NCI-H82 treated with DMSO at 0.1 percent for 48 hours (cell line): Measurements from ENCODE around the gene ARHGAP5.
"Not testable (repeated sequence)": the region's sequence is repeated elsewhere in the genome, so short reads cannot be mapped to it uniquely, and the experiment has no call there.

Experiments
- DNase-seq: peaks from one replicate; lab custom pipeline; 2025; ENCODE audit not compliant: unreplicated experiment; lab: John Stamatoyannopoulos, UW

ARHGAP5 gene

DNA sequence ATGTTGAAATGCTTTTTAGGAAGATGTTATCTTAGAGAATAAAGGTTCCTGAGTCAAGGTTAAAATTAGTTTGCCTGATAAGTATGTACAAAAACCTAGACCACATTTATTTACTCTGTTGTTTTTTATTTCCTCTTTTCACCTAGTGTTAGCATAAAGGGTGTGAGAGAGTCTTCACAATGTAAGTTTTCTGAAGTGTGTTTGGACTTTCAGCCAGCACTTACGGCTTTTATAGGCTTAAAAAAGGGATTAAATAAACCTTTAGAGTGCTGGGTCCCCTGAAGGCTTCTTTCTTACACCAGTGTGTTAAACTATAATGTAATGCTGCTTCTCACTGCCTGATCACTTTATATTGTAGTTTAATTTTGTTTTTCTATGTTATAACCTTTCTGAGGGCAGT is 27.2 kb downstream of the ARHGAP5 start:
- no peak for DNase-seq

DNA sequence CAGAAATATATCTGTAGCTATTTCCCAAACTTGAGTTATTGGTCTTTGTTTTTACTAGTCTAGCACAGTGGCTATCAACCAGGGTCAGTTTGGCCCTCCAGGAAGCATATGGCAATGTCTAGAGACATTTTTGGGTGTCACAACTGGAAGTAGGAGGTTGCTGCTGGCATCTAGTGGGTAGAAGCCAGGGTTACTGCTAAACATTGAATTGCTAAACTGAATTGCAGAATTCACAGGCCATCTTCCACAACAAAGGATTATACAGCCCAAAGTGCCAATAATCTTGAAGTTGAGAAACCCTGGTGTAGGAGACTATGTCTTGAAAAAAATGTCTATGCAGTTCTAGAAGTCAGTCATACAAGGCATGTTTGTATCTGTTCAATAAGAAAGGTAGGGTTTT is 27.7 kb downstream of the ARHGAP5 start:
- DNase-seq, result no peak

DNA sequence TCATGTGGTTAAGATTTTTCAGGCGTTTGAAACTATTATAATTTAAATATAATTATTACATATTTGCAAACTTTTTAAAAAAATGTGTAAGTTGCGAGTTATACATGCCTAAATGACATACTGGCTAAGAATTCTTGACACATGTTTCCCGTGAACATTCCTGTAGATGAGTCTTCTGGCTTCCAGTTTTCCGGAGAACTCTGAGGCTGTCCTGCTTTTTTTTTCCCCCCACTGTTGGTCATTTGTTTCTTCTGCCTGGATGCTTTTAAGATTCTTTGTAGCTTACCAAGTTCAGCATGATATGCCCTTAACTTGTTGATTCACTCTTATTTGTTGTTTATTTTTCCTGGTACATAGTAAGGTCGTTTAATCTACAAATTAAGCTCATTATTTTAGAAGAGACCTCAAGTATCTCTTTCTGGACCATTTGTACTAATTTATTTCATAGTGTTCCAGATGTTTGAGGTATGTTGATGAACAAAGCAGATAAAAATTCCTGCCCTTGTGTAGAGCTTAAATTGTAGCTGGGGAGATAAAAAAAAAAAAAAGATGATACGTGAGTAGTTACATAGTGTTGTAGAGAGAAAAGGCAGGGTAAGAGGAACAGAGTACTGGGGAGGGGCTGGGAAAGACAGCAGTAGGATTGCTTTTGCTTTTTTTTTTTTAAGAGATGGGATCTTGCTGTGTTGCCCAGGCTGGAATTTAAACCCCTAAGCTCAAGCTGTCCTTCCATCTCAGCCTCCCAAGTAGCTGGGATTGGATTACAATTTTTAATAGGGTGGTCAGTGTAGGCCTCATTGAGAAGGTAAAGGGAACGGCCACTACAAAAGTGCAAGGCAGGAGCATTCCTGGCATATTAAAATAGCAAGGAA is 32.8 kb downstream of the ARHGAP5 start:
- no peak for DNase-seq

DNA sequence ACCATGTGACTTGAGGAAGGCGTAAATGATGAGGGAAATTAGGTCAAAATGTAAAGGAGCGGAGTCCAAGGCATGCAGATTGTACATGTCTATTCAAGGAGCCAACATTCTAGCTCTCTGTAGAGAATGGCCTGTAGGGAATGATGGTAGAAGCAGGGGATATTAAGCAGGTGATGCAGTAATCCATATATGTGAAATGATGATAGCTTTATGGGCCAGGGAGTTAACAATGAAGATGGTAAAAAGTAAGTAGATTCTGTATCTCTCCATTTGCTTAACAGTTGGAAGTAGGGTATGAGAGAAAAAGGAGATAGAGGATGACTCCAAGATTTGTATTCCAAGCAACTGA is 33.4 kb downstream of the ARHGAP5 start:
- no peak for DNase-seq

DNA sequence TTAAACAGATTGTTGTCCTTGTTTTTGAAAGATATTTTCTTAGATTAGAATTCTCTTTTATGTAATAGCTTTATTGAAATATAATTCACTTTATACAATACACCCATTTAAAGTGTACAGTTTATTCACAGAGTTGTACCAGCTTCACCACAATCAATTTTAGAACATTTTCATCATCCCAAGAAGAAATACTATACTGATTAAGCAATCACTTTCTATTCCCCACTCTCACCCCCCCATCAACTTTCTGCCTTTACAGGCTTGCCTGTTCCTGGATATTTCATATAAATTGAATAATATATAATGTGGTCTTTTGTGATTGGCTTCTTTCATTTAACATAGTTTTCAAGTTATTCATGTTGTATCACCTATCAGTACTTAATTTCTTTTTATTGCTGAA is 44.4 kb downstream of the ARHGAP5 start:
- no peak for DNase-seq

DNA sequence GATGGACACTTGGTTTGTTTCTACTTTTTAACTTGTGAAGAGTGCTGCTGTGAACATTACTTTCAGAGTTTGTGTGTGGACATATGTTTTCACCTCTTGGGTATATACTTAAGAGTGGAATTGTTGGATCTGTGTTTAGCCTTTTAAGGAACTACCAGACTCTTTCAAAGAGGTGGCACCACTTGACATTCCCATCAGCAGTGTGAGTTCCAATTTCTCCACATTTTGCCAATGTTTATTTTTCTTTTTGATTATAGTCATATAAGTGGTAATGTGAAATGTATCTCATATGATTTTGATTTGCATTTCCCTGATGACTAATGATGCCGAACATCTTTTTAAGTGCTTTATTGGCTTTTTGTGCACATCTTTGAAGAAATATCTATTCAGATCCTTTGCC is 44.8 kb downstream of the ARHGAP5 start:
- DNase-seq, result no peak

DNA sequence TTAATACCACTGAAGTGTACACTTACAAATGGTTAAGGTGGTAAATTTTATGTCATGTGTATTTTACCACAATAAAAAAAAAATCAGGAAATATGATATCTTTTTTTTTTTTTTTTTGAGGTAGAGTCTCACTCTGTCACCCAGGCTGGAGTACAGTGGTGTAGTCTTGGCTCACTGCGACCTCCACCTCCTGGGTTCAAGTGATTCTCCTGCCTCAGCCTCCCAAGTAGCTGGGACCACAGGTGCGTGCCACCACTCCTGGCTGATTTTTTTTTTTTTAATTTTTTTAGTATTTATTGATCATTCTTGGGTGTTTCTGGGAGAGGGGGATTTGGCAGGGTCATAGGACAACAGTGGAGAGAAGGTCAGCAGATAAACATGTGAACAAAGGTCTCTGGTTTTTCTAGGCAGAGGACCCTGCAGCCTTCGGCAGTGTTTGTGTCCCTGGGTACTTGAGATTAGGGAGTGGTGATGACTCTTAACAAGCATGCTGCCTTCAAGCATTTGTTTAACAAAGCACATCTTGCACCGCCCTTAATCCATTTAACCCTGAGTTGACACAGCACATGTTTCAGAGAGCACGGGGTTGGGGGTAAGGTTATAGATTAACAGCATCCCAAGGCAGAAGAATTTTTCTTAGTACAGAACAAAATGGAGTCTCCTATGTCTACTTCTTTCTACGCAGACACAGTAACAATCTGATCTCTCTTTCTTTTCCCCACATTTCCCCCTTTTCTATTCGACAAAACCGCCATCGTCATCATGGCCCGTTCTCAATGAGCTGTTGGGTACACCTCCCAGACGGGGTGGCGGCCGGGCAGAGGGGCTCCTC is 50.0 kb downstream of the ARHGAP5 start:
- DNase-seq, result not testable (repeated sequence)

DNA sequence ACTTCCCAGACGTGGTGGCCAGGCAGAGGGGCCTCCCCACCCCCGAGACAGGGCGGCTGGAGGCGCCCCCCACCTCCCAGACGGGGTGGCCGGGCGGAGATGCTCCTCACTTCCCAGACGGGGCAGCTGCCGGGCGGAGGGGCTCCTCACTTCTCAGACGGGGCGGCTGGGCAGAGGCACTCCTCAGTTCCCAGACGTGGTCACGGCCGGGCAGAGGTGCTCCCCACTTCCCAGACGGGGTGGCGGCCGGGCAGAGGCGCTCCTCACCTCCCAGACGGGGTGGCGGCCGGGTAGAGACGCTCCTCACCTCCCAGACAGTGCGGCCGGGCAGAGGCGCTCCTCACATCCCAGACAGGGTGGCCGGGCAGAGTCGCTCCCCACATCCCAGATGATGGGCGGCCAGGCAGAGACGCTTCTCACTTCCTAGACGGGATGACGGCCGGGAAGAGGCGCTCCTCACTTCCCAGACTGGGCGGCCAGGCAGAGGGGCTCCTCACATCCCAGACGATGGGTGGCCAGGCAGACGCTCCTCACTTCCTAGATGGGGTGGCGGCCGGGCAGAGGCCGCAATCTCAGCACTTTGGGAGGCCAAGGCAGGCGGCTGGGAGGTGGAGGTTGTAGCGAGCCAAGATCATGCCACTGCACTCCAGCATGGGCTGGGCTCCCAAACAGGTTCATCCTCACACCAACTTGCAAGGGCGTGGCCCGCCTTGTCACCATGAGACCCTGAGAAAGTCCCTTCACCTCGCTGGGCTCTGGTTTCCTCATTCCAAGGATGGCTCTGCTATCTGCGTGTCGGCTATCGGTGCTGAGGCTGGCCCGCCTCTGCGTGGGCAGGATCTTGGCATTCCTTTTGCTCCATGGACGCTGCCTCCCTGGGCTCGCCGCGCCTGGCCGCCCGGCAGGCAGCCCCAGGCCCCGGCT is 50.9 kb downstream of the ARHGAP5 start:
- DNase-seq, result not testable (repeated sequence)

DNA sequence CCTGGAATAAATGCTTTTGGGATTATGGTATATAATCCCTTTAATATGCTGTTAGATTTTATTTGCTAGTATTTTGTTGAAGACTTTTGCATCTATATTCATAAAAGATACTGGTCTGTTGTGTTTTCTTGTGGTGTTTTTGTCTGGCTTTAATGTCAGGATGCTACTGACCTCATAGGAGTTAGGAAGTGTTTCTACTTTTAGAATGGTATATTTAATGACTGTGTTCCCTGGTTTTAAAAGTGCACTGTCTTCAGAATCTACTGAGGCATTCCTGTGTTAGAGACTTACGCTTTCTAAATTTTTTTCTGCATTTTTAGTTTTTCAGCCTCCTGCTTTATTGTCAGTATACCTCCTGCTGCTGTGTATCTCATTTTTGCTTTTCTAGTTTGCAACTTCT is 51.6 kb downstream of the ARHGAP5 start:
- DNase-seq, result no peak

DNA sequence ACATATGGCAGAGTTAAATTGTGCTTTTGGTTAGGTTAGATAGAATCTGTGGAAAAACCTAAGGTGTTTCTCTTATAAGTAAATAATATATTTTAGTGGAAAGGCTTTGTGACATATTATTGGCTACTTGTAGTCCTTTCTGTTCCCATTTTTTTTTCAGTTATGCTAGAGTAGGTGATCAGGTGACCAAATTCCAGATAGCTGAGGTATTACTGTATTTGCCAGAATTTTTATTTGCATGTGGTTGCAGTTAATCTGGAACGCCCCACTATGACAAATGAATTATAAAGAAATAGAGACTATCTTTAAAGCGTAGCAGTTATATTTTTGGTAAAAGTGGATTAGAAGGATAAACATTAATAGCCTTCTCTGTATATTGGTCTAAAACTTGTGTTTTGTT is 52.0 kb downstream of the ARHGAP5 start:
- no peak for DNase-seq

DNA sequence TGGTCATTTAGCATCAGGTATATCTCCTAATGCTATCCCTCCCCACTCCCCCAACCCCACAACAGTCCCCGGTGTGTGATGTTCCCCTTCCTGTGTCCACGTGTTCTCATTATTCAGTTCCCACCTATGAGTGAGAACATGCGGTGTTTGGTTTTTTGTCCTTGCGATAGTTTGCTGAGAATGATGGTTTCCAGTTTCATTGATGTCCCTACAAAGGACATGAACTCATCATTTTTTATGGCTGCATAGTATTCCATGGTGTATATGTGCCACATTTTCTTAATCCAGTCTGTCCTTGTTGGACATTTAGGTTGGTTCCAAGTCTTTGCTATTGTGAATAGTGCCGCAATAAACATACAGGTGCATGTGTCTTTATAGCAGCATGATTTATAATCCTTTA is 54.6 kb downstream of the ARHGAP5 start:
- not testable (repeated sequence) for DNase-seq

DNA sequence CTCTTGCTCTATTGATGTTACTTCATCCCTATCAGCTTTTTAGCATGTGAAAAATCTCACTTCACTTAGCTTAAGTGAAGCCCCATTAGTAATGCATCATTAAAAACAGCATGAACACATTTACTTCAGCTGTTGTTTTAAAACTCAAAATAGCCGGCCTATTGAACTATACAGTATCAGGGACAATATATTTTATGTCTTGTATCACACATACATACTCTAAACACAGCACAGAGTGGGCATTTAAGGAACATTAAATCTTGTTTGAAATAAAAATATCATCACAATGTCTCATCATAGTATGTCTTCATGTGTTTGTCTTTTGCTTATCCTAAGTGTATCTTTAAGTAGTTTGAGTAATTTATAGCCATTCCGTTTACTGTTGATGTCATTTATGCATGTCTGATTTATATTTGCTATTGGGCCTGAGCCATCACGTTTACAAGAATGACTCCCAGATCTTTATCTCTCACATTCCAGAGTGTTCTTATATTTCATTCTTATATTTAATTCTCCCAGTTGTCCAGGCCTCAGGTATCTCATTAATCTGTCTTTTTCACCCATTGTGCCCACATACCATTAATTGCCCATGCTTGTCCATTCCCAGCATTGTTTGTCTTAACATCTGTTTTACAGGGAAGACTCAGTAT is 57.5 kb downstream of the ARHGAP5 start:
- DNase-seq, result no peak

DNA sequence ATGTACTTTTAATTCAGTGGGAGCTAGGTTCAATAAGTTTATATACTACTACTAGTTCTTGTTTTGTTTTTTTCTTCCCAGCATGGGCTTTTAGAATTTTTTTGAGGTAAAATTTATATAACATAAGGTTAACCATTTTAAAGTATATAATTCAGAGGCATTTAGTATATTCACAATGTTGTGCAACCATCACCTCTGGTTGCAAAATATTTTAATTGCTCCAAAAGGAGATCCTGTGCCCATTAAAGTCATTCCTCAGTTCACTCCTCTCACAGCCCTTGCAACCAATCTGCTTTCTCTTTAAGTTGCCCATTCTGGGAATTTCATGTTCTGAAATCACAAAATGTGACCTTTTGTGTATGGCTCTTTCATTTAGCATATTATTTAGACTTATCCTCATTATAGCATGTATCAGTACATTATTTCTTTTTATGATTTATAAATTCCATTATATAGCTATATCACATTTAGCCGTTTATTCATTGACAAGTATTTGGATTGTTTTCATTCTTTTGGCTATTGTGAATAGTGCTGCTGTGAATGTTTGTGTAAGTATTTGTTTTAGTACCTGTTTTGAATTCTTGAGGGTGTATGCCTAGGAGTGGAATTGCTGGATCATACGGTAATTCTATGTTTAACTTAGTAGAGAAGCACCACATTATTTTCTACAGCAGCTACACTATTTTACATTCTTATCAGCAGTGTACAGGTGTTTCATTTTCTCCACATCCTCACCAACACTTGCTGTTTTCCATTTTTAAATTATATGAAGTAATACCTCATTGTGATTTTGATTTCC is 59.1 kb downstream of the ARHGAP5 start:
- DNase-seq, result no peak

DNA sequence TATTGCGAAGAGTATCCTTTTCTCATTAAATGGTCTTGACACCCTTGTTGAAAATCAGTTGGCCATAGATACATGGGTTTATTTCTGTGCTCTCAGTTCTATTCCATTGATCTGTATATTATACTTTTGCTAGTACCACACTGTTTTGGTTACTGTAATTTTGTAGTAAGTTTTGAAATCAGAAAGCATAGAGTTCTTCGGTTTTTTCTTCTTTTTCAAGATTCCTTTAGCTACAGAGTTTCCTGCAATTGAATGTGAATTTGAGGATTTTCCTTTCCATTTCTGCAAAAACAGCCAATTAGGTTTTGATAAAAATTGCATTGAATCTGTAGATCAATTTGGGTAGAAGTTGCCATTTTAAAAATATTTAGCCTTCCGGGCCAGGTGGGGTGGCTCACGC is 60.2 kb downstream of the ARHGAP5 start:
- no peak for DNase-seq

DNA sequence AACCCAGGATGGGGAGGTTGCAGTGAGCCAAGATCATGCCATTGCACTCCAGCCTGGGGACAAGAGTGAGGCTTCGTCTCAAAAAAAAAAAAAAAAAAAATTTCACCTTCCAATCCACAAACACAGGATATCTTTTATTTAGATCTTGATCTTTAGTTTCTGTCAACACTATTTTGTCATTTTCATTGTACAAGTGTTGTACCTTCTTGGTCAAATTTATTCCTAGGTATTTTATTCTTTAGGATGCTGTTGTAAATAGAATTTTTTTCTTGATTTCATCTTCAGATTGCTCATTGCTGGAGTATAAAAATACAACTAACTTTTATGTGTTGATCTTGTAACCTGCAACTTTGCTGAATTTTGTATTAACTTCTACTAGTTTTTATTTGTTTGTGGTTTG is 60.8 kb downstream of the ARHGAP5 start:
- DNase-seq, result no peak

DNA sequence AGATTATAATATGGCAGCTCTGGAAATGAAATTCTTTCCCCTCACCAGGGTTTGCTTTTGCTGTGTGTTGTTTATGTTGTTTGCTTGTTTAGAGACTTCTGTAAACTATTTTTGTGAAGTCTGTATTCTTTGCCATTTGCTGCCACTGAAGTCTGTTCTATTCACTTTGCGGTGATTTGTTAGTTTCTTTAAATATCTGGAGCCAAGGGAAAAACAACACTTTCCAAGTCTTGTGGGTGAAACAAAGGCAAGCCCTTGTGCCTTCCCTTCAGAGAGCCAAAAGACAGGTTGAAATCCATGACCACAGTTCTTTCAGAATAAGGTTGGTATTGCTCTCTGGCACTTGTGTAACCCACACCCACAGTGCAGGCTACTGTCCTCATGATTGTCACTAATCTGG is 65.2 kb downstream of the ARHGAP5 start:
- DNase-seq, result no peak

DNA sequence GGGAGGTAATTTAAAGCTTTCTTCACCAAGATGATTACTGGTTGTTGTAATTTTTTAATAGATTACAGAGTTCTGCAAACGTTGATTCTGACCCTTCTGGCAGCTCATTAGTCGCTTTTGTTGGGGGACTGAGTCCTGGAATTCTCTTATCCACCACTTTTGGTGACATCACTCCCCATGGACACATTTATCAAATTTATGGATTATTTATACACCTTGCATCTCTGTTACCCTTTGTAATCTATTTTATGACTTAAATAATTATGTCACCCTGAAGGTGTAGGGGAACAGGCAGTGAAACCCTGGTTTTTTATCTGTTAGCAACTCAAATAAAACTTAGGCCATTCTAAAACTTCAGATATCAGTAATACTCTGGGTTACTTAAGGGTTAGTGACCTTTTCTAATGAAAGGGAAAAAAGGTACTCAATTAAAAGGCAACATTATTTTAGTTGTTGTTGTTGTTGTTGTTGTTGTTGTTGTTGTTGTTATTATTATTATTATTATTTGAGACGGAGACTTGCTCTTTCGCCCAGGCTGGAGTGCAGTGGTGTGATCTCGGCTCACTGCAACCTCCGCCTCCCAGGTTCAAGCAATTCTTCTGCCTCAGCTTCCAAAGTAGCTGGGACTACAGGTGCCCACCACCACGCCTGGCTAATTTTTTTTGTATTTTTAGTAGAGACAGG is 65.8 kb downstream of the ARHGAP5 start:
- no peak for DNase-seq

DNA sequence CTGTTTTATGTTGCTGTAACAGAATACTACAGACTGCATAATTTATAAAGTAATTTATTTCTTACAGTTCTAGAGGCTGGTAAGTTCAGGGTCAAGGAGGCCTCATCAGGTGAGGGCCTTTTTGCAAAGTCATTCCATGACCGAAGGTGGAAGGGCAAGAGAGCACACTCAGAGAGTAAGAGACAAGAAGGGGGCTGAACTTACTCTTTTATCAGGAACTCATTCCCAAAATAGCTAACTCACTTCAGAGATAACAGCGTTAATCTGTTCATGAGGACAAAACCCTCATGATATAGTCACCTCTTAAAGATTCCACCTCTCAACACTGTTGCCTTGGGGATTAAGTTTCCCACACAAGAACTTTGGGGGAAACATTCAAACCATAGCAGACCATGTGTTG is 73.3 kb downstream of the ARHGAP5 start:
- DNase-seq, result no peak

DNA sequence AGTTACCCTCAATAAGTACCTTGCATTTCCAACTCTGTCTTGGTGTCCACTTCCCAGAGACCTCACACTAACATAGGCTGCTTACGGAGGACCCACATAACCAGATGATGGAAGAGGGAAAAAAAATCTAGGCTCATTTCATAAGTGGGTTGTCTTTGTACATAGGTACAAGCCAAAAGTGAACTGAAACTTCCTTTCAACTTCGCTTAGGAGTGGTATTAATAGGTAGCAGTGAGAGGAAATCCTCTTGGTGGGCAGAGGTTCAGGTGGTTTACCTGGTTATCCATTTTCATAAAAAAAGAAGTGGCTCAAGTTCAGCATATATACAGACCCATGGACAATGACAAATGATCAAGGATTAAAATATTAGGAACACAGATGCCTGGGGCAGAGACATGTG is 88.9 kb downstream of the ARHGAP5 start:
- no peak for DNase-seq
